H1 (cell line): ENCODE measurements around the gene LSM5. TPM values are rescaled to one million over a fixed set of nuclear protein-coding genes. Genes with fewer than 3 reads are reported as not detected.
A peak's percentile ranks its signal among the peaks of the same experiment; 100 is the strongest.

ENCODE experiments used
- ASH2L ChIP-seq: fragments of 200-600, 300-600 bp; sonication (generic); IDR thresholded peaks from one replicate; pipeline ENCODE4 v1.7.1; 2017; ENCODE audit warnings: low read length
- ATF3 ChIP-seq: IDR thresholded peaks from 2 replicates; pipeline ENCODE4 v1.6.1; 2011; ENCODE audit warnings: low read depth, mild to moderate bottlenecking, low read length; ENCODE audit not compliant: insufficient read depth
- CBX8 ChIP-seq: fragments of 300-800, 300-1000 bp; sonication (generic); IDR thresholded peaks from 2 replicates; pipeline ENCODE4 v1.7.1; 2016; ENCODE audit warnings: low read depth, low read length, borderline replicate concordance
- E2F6 ChIP-seq: IDR thresholded peaks from 2 replicates; pipeline ENCODE4 v1.6.1; 2012; ENCODE audit warnings: inconsistent platforms
- EGR1 ChIP-seq: IDR thresholded peaks from 2 replicates; pipeline ENCODE4 v1.6.1; 2011; ENCODE audit warnings: low read depth, low read length, borderline replicate concordance
- EP300 ChIP-seq, 2 experiments: IDR thresholded peaks; 1 replicate in 1 of 2; 2 replicates in 1 of 2; pipeline ENCODE4 v1.6.1; 2011 to 2012; ENCODE audit warnings: low read depth in 2 of 2, low read length in 2 of 2, mild to moderate bottlenecking in 2 of 2, borderline replicate concordance in 1 of 2, inconsistent platforms in 1 of 2, moderate library complexity in 1 of 2
- EZH2 ChIP-seq: fragments of 200-600 bp; sonication (generic); IDR thresholded peaks from 2 replicates; pipeline ENCODE4 v1.7.1; 2012; ENCODE audit warnings: low read depth, mild to moderate bottlenecking, moderate library complexity, low read length, inconsistent platforms; ENCODE audit not compliant: severe bottlenecking
- GTF2F1 ChIP-seq: IDR thresholded peaks from 2 replicates; pipeline ENCODE4 v1.6.1; 2012; ENCODE audit warnings: low read depth, low read length, improper control_type of control experiment, borderline replicate concordance
- HDAC2 ChIP-seq, 2 experiments: fragments of 300-600 bp in 1 of 2; sonication (generic) in 1 of 2; IDR thresholded peaks; 2 replicates each; pipeline ENCODE4 v1.6.1; 2011 to 2012; ENCODE audit warnings: low read depth in 2 of 2, low read length in 2 of 2, mild to moderate bottlenecking in 2 of 2, moderate library complexity in 2 of 2, borderline replicate concordance in 1 of 2, inconsistent platforms in 1 of 2
- JUND ChIP-seq: IDR thresholded peaks from 2 replicates; pipeline ENCODE4 v1.6.1; 2011; ENCODE audit warnings: mild to moderate bottlenecking, improper control_type of control experiment, low read length
- KDM5A ChIP-seq: fragments of 200-600 bp; IDR thresholded peaks from 2 replicates; pipeline ENCODE4 v1.7.1; 2012; ENCODE audit warnings: mild to moderate bottlenecking, low read length, inconsistent platforms, mixed read lengths
- NRF1 ChIP-seq: IDR thresholded peaks from 2 replicates; pipeline ENCODE4 v1.6.1; 2011; ENCODE audit warnings: mild to moderate bottlenecking, low read depth, low read length, improper control_type of control experiment
- PHF8 ChIP-seq: fragments of 200-600 bp; sonication (generic); conservative IDR thresholded peaks from 2 replicates; pipeline ENCODE4 v1.7.1; 2012; ENCODE audit warnings: low read depth, mild to moderate bottlenecking, inconsistent platforms, low read length, moderate library complexity
- RAD21 ChIP-seq, 2 experiments: IDR thresholded peaks in 1 of 2; conservative IDR thresholded peaks in 1 of 2; 2 replicates each; pipeline ENCODE4 v1.6.1; 2011; ENCODE audit warnings: low read depth in 2 of 2, low read length in 2 of 2, improper control_type of control experiment in 1 of 2, inconsistent platforms in 1 of 2, mild to moderate bottlenecking in 1 of 2, moderate library complexity in 1 of 2
- RNF2 ChIP-seq: fragments of 200-900, 300-1000 bp; sonication (generic); IDR thresholded peaks from 2 replicates; pipeline ENCODE4 v1.7.1; 2016; ENCODE audit warnings: borderline replicate concordance, low read depth, mild to moderate bottlenecking, antibody characterized with exemption, low read length; ENCODE audit not compliant: poor library complexity, severe bottlenecking; ENCODE audit errors: missing control alignments
- SIN3A ChIP-seq, 2 experiments: IDR thresholded peaks in 1 of 2; conservative IDR thresholded peaks in 1 of 2; 2 replicates each; pipeline ENCODE4 v1.6.1; 2011 to 2012; ENCODE audit warnings: low read length in 2 of 2, improper control_type of control experiment in 1 of 2, low read depth in 1 of 2, mild to moderate bottlenecking in 1 of 2
- SIRT6 ChIP-seq: IDR thresholded peaks from one replicate; pipeline ENCODE4 v1.7.1; 2012; ENCODE audit warnings: low read length, inconsistent platforms
- SIX5 ChIP-seq: IDR thresholded peaks from 2 replicates; pipeline ENCODE4 v1.6.1; 2011; ENCODE audit warnings: mild to moderate bottlenecking, low read depth, low read length
- YY1 ChIP-seq: IDR thresholded peaks from 2 replicates; pipeline ENCODE4 v1.6.1; 2011; ENCODE audit warnings: low read depth, mild to moderate bottlenecking, low read length
- ZNF274 ChIP-seq: IDR thresholded peaks from 2 replicates; pipeline ENCODE4 v1.7.0; 2012; ENCODE audit warnings: low read length, borderline replicate concordance; ENCODE audit errors: extremely low read depth
- polyA plus RNA-seq, 7 experiments: library from polyadenylated mRNA; depleted of rRNA in 3 of 7; stranded (reverse) in 5 of 7; unstranded in 2 of 7; fragments of >200 nt in 5 of 7; fragments of 200-250 nt in 2 of 7; gene quantifications; 1 replicate in 5 of 7; 2 replicates in 1 of 7; 4 replicates in 1 of 7; pipeline versions ENCODE4 v1.2.1 to v1.2.3, GENCODE V29; 2011 to 2013; ENCODE audit warnings: missing spikeins in 2 of 7, mixed read lengths in 2 of 7
- total RNA-seq: library from RNA; stranded (reverse); fragmentation: NEBNext Ultra II Directional; extraction: Animal tissue kit (Norgen Biotek cat#: 25700); gene quantifications from 2 replicates; pipeline ENCODE4 v1.2.1, GENCODE V29; 2021

The LSM5 gene
- total and polyA plus RNA-seq, 2 of the 8 experiments (the other 6 are each of a cell fraction or from before 2014, with no cell fraction given), result 58.9 to 103 TPM

- no peak for TF ChIP-seq EZH2
- no peak for TF ChIP-seq EGR1
- TF ChIP-seq HDAC2 (IDR thresholded peaks at IDR 0.05; ENCODE audit: borderline replicate concordance in 1 of 2, low read depth in 2 of 2, low read length in 2 of 2), result peak in 1 of 2 experiments; percentile 76; a peak in 1 of 4 replicates
- TF ChIP-seq RAD21 (IDR thresholded peaks at IDR 0.05 in 1 of 2, conservative IDR thresholded peaks at IDR 0.05 in 1 of 2; ENCODE audit: low read depth in 2 of 2, low read length in 2 of 2), result no peak
- no peak for TF ChIP-seq EP300 (IDR thresholded peaks at IDR 0.05; ENCODE audit: borderline replicate concordance in 1 of 2, low read depth in 2 of 2, low read length in 2 of 2)
- TF ChIP-seq GTF2F1, result no peak
- peak; percentile 90; the same call in 1 of the 2 replicates for TF ChIP-seq KDM5A
- TF ChIP-seq ZNF274, result no peak
- peak; percentile 95 for TF ChIP-seq YY1
- TF ChIP-seq SIRT6, result no peak
- TF ChIP-seq NRF1, result no peak
- TF ChIP-seq E2F6, result 0 out of 2 replicates have a peak, but pooled peaks have one; percentile 36
- TF ChIP-seq CBX8, result no peak
- TF ChIP-seq ATF3, result no peak
- TF ChIP-seq PHF8, result peak; percentile 96
- no peak for TF ChIP-seq RNF2
- TF ChIP-seq SIN3A (conservative IDR thresholded peaks at IDR 0.05 in 1 of 2, IDR thresholded peaks at IDR 0.05 in 1 of 2; ENCODE audit: low read depth in 1 of 2, low read length in 2 of 2), result peak in 1 of 2 experiments; percentile 95; a peak in 2 of 4 replicates
- no peak for TF ChIP-seq JUND
- no peak for TF ChIP-seq SIX5
- TF ChIP-seq ASH2L, result peak; percentile 98
- TF ChIP-seq, all 59 proteins: peak for 22
Measured at GRCh38 chr7:32490127-32490796, at the start of gene LSM5 (continued).
